HG03439 (cell line): Measurements from ENCODE around the gene P4HB.
"Not testable (repeated sequence)": the region's sequence is repeated elsewhere in the genome, so short reads cannot be mapped to it uniquely, and the experiment has no call there.

Source experiments
- ATAC-seq: cut with Tn5 transposase; IDR thresholded peaks from one replicate; pipeline ENCODE4 v1.9.1; 2021; ENCODE audit warnings: mild to moderate bottlenecking, moderate library complexity; ENCODE audit not compliant: unreplicated experiment

Gene P4HB

DNA sequence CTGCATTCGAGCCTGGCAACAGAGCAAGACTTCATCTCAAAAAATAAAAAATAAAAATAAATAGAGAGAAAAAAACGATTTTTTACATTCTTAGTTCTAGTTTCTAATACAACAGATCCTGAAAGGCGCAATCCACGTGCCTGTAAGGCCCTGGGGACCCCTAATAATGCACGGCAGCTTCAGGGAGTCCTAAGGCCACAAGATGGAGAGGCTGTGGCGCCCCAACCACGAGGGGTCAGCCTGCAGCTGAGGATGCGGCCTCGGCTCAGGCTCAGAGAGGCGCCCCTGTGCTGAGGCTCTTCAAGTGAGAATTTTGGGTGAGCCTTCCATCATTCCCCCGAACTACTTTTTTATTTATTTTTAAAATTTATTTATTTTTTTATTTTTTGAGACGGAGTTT, 10.9 kb downstream of the P4HB start:
- ATAC-seq: no peak

DNA sequence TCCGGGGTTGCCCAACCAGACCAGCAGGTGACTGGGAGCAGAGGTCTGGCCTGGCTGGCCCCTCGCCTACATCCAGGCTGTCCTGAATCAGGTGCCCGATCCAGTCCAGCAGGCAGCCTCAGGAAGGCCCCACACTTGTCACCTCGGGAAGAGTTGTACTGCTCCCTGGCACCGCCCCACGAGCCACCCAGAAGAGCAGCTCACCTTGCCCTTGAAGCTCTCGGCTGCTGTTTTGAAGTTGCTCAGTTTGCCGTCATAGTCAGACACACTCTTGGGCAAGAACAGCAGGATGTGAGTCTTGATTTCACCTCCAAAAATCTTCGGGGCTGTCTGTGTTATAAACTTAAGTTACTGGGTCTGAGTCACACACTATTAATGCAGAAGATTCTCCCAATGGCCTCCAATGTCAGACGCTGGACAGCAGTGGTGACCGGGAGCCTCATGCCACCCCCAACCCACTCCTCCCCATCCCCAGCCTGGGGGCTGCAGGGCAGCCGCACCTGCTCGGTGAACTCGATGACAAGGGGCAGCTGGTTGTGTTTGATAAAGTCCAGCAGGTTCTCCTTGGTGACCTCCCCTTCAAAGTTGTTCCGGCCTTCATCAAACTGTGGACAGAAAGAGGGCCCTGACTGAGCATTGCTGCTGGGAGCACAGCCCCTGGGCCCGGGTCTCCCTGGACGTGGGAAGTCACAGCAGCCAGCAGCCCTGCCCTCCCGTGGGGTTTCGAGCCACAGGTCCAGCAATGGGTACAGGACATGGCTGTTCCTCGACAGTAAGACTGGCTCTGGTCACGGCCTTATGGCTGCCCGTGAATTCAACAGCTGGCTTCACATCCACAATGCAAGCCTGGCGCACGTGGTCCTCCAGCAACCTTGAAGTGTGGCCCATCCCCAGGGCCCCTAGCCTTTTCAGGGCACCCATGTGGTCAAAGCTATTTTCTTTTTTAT, 13.3 kb downstream of the P4HB start:
- ATAC-seq: no peak

DNA sequence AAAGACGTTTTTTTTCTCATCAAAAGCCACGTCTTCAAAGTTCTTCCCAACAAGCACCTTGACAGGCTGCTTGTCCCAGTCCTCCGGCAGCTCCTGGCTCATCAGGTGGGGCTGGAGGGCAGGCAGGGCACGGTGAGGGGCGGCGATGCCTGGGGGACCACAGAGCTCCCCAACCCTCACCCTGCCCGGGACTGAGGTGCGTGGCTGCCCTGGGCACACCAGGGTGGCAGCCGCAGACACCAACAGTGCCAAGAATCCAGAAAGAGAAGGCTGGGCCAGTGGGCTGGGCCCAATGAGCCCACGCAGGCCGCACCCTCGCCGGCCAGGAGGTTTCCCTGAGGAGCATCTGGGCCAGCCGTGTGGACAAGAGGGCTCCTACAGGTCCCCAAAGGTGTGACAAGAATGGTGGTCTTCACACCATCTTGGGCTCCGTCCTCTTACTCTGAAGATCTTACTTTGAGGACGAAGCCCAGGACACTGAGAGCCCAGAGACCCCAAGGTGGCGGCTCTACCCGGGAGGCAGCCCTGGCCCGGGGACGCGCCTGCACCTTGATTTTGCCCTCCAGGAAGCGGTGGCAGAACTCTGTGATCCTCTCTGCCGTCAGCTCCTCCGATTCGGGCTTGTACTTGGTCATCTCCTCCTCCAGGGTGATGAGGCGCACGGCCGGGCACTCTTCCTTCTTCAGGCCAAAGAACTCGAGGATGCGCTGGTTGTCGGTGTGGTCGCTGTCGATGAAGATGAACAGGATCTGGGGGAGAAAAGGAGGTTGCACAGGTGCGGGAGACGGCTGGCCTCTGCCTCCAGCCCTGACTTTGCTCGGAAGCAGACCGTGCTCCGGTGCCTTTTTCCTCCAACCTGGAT, 14.2 kb downstream of the P4HB start:
- ATAC-seq: no peak

DNA sequence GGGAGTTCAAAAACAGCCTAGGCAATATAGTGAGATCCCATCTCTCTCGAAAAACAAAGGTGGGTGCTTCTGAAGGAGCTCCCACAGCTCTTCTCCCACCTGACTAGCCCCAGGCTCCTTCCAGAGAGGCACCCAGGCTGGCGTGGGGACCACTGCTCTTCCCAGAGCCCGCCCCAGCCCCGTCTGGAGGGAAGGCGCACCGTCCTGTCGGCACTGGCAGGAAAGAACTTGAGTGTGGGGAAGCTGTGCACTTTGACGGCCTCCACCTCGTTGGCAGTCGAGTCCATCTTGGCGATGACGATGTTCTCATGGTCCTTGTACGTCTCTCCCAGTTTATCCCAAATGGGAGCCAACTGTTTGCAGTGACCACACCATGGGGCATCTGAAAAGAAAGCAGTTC, 15.0 kb downstream of the P4HB start:
- ATAC-seq: no peak

DNA sequence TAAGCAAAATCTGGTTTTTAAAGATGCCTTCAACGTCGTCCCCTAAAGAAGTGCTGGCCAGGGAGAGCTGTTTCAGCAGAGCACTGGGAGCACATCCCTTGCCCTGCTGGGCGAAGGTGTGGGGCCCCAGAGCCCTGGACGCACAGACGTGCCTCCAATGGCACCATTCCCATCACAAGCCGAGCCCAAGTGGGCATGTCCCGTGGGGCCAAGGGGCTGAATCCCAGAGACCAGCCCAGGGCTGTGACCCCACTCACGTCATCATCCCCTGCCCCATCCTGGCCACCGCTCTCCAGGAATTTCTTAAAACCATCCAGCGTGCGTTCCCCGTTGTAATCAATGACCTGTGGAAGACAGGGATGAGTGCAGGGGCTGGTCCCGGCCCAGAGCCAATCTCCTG, 15.4 kb downstream of the P4HB start:
- ATAC-seq: no peak

DNA sequence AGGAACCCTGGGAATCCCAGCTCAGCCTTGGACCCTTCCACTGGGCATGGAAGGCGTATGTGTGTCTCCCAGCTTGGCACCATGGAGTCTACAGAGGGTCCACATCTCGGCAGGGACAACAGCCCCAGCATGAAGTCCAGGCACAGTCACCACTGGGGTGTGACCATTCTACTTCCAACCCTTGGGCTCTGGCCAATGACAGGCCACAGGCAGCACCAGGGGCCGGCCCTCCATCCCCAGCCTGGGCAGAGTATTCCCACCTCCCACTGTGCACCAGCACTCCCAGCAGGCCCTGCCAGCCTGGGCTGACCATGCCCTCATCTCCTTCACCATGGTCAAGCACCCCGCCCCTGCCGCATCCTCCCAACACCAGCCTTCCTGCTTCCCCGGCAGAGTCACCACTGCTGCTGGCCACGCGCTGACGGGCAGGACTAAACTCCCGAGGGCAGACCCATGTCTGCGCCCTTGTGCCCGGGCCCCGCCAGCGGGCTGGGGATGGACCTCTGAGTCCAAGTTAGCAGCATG, 15.9 kb downstream of the P4HB start:
- ATAC-seq: no peak

DNA sequence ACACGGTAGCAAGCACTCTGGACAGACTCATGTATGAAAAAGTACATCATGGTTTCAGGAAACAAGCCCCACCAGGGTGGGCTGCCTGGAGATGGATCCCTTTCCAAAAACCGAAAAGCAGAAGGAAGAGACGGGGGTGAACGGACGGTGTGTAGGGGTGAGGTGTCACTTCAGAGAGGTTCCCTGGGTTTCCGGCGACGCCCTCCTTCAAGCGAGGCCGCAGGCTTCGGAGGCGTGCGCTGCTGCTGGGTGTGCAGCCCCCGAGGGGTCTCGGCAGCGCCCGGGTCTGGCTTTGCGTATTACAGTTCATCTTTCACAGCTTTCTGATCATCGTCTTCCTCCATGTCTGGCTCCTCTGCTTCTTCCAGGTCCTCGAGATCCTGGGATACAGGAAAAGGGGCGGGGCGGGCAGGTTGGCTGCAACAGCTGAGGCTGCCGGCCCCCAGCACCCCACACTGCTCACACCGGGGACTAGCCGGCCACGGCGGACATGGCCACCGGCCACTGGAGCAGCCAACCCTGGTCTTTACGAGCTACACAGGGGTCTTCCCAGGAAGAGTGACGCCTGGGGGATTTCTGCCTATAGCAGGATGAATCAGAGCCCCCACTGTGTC, 16.5 kb downstream of the P4HB start:
- no peak for ATAC-seq

DNA sequence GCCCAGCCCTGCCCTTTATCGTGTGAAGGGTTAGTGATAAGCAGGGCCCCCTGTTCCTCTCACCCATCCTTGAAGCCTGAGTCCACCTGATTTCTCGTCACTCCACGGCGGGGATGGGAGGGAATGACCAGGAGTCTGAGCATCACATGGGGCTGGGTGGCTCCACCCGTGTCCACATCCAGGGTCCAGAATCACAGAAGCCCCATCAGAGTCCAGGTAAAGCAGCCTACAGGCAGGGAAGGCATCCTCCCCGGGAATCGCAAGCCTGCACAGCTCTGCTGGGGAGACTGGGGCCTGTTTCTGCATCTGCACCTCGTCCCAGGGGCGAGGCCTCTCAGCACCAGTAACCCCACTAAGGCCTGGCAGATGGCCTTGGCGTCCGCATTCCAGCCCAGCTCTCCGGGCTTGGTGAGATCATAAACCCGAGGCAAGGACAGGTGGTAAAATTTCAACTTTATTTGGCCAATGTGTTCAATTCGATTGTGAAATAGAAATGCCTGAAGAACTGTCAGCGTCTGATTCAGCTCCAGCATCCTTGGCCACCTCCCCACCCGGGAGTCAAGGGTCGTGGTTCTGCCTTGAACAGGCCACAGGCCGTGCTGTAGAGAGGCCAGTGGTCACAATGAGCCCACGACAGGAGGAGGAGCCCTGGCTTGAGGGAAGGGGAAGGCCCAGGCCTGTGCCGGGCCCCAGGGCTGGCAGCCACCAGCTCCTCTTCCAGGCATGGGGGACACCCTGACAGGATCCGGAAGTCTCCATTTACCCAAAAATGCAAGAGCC, 17.4 kb downstream of the P4HB start:
- ATAC-seq: no peak

DNA sequence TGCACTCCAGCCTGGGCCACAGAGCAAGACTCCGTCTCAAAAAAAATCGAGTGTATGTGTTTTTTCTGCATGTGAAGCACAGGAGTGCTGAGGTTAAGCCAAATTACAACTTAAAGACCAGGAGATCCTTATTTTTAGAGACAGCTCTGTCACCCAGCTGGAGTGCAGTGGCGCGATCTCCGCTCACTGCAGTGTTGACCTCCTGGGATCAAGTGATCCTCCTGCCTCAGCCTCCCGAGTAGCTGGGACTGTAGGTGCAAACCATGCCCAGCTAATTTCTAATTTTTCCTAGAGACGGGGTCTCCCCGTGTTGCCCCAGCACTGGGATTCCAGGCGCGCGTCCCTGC, 18.0 kb downstream of the P4HB start:
- ATAC-seq: no peak

DNA sequence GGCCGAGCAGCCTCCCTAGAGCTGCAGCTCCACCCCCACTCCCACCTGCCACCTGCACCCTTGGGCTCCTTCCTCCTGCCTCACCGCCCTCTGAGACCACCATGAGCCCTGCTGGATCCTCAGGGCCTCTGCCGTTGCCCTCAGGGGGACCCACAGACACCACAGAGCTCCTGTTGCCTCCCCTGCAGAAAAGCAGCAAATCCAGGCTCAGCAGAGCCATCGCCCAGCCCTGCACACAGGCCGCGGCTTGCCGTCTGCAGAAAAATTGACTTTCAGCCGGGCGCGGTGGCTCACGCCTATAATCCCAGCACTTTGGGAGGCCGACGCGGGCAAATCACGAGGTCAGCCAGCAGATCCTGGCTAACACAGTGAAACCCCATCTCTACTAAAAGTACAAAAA, 18.5 kb downstream of the P4HB start:
- ATAC-seq: no peak

DNA sequence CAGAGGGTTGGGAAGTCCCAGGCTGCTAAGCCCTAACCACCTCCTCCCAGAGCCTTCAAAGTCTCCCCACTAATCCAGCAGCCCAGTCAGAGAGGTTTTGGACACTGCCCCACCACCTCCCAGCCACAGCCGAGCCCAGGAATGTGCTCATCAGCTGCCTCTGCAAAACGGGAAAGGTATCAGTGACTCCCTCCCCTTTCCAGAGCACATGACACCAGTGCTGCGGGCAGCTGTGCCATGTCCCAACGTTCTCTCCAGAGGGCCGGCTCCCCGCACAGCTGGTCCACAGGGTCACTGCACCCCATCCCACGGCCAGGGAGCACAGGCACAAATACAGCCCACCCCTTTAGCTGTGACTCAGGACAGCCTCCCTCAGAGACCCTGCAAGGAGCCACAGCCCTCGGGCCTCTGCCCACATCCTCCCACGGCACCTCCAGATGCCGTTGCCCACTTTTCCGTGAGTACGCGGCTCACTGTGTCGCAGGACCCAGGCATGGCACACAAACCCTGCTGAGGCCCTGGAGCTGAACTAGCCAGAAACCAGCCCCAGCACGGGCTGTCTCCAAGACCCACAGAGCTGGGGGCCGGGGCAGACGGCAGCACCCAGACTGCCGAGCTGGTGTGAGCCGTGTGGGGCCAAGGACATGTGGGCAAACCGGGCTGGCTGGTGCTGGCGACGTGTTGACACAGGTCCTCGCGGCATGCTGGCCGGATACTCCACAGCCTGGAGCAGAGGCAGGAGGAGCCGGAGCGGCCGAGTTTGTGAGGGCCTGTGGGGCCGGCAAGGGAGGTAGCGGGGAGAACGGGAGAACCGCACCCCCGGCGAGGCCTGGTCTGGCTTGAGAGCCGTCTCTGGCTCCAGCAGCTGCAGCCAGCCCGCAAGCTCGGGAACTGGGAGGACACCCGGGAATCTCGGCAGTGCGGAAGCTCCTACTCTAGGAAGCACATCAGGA, 19.2 kb downstream of the P4HB start:
- ATAC-seq: no peak

DNA sequence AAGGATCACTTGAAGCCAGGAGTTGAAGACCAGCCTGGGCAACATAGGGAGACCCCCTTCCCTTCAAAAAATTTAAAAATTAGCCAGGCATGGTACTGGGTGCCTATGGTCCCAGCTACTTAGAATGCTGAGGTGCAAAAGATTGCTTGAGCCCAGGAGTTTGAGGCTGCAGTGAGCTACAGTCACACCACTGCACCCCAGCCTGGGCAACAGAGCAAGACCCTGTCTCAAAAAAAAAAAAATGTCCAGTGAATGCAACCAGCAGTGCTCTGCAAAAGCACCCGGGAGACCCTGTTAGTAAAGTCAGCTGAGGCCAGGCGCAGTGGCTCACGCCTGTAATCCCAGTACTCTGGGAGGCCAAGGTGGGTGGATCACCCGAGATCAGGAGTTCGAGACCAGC, 20.3 kb downstream of the P4HB start:
- not testable (repeated sequence) for ATAC-seq

DNA sequence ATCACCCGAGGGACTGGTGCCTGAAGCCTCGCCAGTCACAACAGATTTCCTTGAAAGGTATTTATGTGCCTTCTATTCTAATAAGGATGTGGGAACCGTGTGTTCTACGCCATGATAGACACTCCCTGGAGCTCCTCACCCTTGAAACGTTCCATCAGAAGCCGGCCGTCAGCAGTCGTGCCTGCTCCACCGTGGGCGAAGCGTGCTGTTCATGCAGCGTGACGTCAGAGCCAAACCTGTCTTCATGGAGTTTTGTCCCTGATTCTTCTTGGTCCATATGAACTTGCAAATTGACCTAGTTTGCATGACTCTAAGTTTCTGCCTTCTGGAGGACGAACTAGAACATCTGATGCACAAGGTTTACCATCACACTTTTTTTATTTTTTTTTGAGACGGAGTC, 21.0 kb downstream of the P4HB start:
- ATAC-seq: no peak

DNA sequence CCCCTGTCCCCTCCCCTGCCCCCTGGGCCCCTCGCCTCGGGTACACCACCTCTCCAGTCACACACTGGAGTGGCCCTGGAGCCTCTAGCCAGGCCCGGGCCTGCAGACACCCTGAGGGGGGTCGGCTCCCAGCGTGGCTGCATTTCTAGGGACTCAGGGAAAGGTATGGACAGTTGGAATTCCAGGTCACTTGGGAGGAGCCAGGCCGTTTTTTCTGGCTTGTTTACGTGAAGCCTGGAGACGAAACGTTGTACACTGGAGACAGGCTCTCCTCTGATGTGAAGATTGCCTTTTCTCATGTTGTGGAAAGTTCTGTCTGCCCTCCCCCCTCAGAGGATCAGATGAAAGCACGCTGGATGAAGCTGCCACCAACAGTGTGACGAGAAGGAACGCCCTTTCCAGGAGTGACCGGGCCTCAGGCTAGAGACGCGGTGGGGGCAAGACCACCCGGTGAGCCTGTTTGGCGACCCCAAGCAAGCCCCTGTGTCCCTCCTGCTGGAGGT, 21.5 kb downstream of the P4HB start:
- ATAC-seq: no peak

DNA sequence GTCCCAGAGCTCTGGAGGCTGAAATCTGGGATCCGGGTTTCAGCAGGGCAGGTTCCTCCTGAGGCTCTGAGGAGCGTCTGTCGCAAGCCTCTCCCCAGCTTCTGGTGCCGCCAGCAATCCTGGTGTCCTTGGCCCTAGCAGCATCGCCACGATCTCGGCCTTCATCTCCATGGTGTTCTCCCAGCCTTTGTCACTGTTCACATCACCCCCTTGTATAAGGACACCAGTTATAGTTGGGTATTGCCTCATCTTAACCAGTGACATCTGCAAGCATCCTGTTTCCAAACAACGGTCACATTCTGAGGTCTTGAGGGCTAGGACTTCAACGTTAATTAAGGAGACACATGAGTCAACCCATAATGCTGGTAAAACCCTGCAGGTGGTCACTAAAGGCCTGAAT, 22.7 kb downstream of the P4HB start:
- ATAC-seq: no peak

DNA sequence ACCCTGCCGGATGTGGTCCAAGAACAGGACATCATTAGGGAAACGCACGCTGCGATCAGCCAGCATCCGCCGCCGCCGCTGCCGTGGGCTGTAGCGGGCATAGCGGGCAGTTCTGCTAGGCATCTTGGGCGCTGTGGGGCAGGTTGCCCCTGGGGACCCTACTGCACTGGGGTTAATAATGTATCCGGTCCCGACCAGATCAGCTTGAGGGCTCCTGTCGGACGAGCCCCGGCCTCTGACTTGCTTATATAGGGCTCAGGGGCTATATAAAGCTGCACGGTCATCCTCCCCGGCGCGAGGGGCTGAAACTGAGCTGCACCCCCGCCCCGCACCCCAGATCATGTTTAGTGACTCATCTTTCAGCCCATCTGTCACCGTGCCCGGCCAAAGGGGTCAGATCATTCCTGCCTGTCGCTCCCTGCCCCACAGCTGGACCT, 25.5 kb downstream of the P4HB start, which contains the start of gene PPP1R27:
Gene PPP1R27 (minus strand): TSS at position 220 of the 437 bp plus-strand sequence. CDS start 97 bp downstream, at position 123.
- no peak for ATAC-seq

DNA sequence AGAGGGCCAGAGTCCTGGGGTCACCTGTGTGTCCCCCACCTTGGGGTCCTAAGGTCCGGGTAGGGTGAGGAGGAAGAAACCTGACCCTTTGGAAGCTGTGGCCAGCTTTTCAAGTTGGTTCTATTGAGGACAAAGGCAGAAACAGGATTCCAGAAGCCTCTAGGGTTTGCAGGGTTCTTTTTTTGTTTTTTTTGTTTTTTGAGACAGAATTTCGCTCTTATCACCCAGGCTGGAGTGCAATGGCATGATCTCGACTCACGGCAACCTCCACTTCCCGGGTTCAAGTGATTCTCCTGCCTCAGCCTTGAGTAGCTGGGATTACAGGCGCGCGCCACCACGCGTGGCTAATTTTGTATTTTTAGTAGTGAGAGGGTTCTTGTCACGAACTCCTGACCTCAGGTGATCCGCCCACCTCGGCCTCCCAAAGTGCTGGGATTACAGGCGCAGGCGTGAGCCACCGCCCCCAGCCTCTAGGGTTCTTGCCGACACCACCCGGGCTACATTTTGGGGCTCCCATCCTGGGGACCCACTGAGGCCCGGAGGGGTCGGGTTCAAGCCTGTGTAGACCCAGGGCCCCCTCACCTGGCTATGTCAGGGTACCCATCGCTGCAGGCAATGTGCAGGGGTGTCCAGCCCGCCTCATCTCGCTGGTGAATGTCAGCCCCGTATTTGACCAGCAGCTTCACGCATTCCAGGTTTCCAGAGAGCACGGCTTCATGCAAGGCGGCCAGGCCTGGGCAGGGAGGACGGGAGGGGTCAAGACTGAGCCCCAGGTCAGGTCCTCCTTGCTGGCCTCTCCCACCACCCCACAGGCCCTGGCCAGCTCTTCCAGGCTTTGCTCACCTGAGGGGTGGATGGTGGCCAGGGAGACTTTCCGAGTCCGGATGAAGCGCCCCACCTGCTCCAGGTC, 26.2 kb downstream of the P4HB start:
- ATAC-seq: no peak
